H1 (cell line): Measurements from ENCODE around the gene RBFA. TPM values are rescaled to one million over a fixed set of nuclear protein-coding genes. Genes with fewer than 3 reads are reported as not detected.
"Not testable (repeated sequence)": the region's sequence is repeated elsewhere in the genome, so short reads cannot be mapped to it uniquely, and the experiment has no call there.

Source experiments
- CTCF ChIA-PET: fragments of 300-600 bp; sonication (Branson Sonifier 250); formaldehyde crosslinking; loops from one replicate; lab custom pipeline; 2021; ENCODE audit not compliant: partially characterized antibody; lab: Charles Lee
- POLR2A ChIA-PET: fragments of 300-600 bp; sonication (Branson Sonifier 250); formaldehyde crosslinking; loops from one replicate; lab custom pipeline; 2021; ENCODE audit warnings: inconsistent platforms; ENCODE audit not compliant: partially characterized antibody; lab: Charles Lee
- DNase-seq, 2 experiments: peaks; one replicate each; pipeline versions ENCODE4 v3.0.0 to v3.0.0-alpha.2; 2010 to 2022; ENCODE audit warnings: low spot score in 2 of 2, low read depth in 1 of 2, mixed read lengths in 1 of 2
- FAIRE-seq: peaks from 2 replicates; lab custom pipeline; 2011; peaks lifted over from hg19 to GRCh38; lab: Jason Lieb, UNC
- H2AFZ ChIP-seq: 2 replicates; pipeline ENCODE4 v1.8.1; 2012; ENCODE audit warnings: low read length, inconsistent platforms
- H2AK5ac ChIP-seq: 2 replicates; pipeline ENCODE4 v1.6.1; 2013; ENCODE audit warnings: low read depth, low read length
- H2BK120ac ChIP-seq: replicated peaks from 2 replicates; pipeline ENCODE3; 2013; ENCODE audit warnings: low read depth, low read length, inconsistent platforms
- H2BK12ac ChIP-seq: 2 replicates; pipeline ENCODE4 v1.6.1; 2013; ENCODE audit warnings: low read depth, low read length
- H2BK15ac ChIP-seq: 2 replicates; pipeline ENCODE4 v1.6.1; 2013; ENCODE audit warnings: low read length
- H2BK20ac ChIP-seq: 2 replicates; pipeline ENCODE4 v1.6.1; 2013; ENCODE audit warnings: low read length
- H2BK5ac ChIP-seq: 2 replicates; pipeline ENCODE4 v1.6.1; 2013; ENCODE audit warnings: low read depth, low read length
- H3K14ac ChIP-seq: 2 replicates; pipeline ENCODE4 v1.6.1; 2013; ENCODE audit warnings: inconsistent platforms; ENCODE audit not compliant: insufficient read length
- H3K18ac ChIP-seq: 2 replicates; pipeline ENCODE4 v1.6.1; 2013; ENCODE audit warnings: low read length; ENCODE audit errors: extremely low read depth
- H3K23ac ChIP-seq: 2 replicates; pipeline ENCODE4 v1.6.1; 2013; ENCODE audit warnings: inconsistent platforms; ENCODE audit not compliant: insufficient read length
- H3K23me2 ChIP-seq: 2 replicates; pipeline ENCODE4 v1.6.1; 2013; ENCODE audit warnings: low read depth, low read length
- H3K27ac ChIP-seq: 2 replicates; pipeline ENCODE4 v1.6.1; 2011; ENCODE audit warnings: low read depth, low read length, inconsistent platforms
- H3K27me3 ChIP-seq, 4 experiments: replicated peaks in 1 of 4; 1 replicate in 1 of 4; 2 replicates in 3 of 4; pipeline versions ENCODE4 v1.6.1 to v1.8.1; 2011 to 2013; ENCODE audit warnings: low read length in 3 of 4, mild to moderate bottlenecking in 3 of 4, inconsistent platforms in 2 of 4, mixed read lengths in 2 of 4, moderate library complexity in 1 of 4; ENCODE audit not compliant: control insufficient read depth in 3 of 4, insufficient read depth in 3 of 4; ENCODE audit errors: extremely low read depth in 1 of 4
- H3K36me3 ChIP-seq, 4 experiments: 2 replicates each; pipeline versions ENCODE4 v1.6.1 to v1.8.1; 2011 to 2013; ENCODE audit warnings: mild to moderate bottlenecking in 4 of 4, low read length in 3 of 4, moderate library complexity in 2 of 4, control low read depth in 1 of 4, inconsistent platforms in 1 of 4; ENCODE audit not compliant: insufficient read depth in 4 of 4, control insufficient read depth in 2 of 4
- H3K4ac ChIP-seq: replicated peaks from 2 replicates; pipeline ENCODE3; 2013; ENCODE audit warnings: low read length, low read depth, mixed read lengths, inconsistent platforms; ENCODE audit not compliant: insufficient read length
- H3K4me1 ChIP-seq, 4 experiments: replicated peaks in 1 of 4; 1 replicate in 1 of 4; 2 replicates in 3 of 4; pipeline versions ENCODE4 v1.6.1 to v1.8.1; 2011 to 2013; ENCODE audit warnings: low read length in 3 of 4, inconsistent platforms in 2 of 4, mixed read lengths in 1 of 4; ENCODE audit not compliant: insufficient read depth in 4 of 4, control insufficient read depth in 3 of 4
- H3K4me2 ChIP-seq, 2 experiments: 2 replicates each; pipeline versions ENCODE4 v1.6.1 to v1.8.1; 2011 to 2013; ENCODE audit warnings: low read depth in 2 of 2, low read length in 2 of 2, control low read depth in 1 of 2, inconsistent platforms in 1 of 2, mild to moderate bottlenecking in 1 of 2; ENCODE audit not compliant: insufficient read depth in 1 of 2
- H3K4me3 ChIP-seq, 4 experiments: fragments of 200-600, 300-600 bp in 1 of 4; sonication (generic), shearing (Covaris generic), sonication (Bioruptor Twin) in 1 of 4; 2 replicates each; pipeline versions ENCODE4 v1.5.1 to v1.8.1; 2011 to 2016; ENCODE audit warnings: low read length in 4 of 4, low read depth in 3 of 4, control low read depth in 2 of 4, inconsistent platforms in 2 of 4, mild to moderate bottlenecking in 2 of 4, mixed read lengths in 1 of 4, moderate library complexity in 1 of 4; ENCODE audit not compliant: insufficient read depth in 2 of 4; ENCODE audit errors: extremely low read depth in 1 of 4
- H3K56ac ChIP-seq: replicated peaks from 2 replicates; pipeline ENCODE3; 2013; ENCODE audit warnings: low read depth, mild to moderate bottlenecking, mixed read lengths, low read length, inconsistent platforms; ENCODE audit not compliant: insufficient read length
- H3K79me1 ChIP-seq: 2 replicates; pipeline ENCODE4 v1.6.1; 2013; ENCODE audit warnings: low read depth, low read length, control low read depth
- H3K79me2 ChIP-seq, 2 experiments: 2 replicates each; pipeline versions ENCODE4 v1.6.1 to v1.8.1; 2012 to 2013; ENCODE audit warnings: low read length in 2 of 2, mild to moderate bottlenecking in 2 of 2, inconsistent platforms in 1 of 2; ENCODE audit not compliant: insufficient read depth in 2 of 2, control insufficient read depth in 1 of 2
- H3K9ac ChIP-seq, 4 experiments: replicated peaks in 1 of 4; 1 replicate in 1 of 4; 2 replicates in 3 of 4; pipeline versions ENCODE4 v1.6.1 to v1.8.1; 2011 to 2013; ENCODE audit warnings: low read depth in 3 of 4, low read length in 3 of 4, control low read depth in 2 of 4, mild to moderate bottlenecking in 2 of 4, moderate library complexity in 2 of 4, inconsistent platforms in 1 of 4; ENCODE audit errors: extremely low read depth in 1 of 4
- H3K9me3 ChIP-seq, 2 experiments: 2 replicates each; pipeline versions ENCODE4 v1.6.1 to v1.8.1; 2012 to 2013; ENCODE audit warnings: mild to moderate bottlenecking in 2 of 2, moderate library complexity in 2 of 2, control low read depth in 1 of 2, inconsistent platforms in 1 of 2, low read depth in 1 of 2, low read length in 1 of 2, mixed read lengths in 1 of 2; ENCODE audit not compliant: insufficient read depth in 2 of 2
- H4K20me1 ChIP-seq, 2 experiments: replicated peaks in 1 of 2; 2 replicates each; pipeline versions ENCODE3 to v1.8.1; 2011 to 2013; ENCODE audit warnings: inconsistent platforms in 2 of 2, low read length in 2 of 2, mild to moderate bottlenecking in 1 of 2; ENCODE audit not compliant: insufficient read depth in 2 of 2, control insufficient read depth in 1 of 2
- H4K5ac ChIP-seq: 2 replicates; pipeline ENCODE4 v1.6.1; 2013; ENCODE audit warnings: low read length, low read depth, mixed read lengths, inconsistent platforms; ENCODE audit not compliant: insufficient read length
- H4K8ac ChIP-seq: 2 replicates; pipeline ENCODE4 v1.8.0; 2013; ENCODE audit warnings: mild to moderate bottlenecking, moderate library complexity, low read length, inconsistent platforms; ENCODE audit not compliant: insufficient read depth; ENCODE audit errors: extremely low read depth
- H4K91ac ChIP-seq: replicated peaks from 2 replicates; pipeline ENCODE3; 2013; ENCODE audit warnings: low read length, mixed read lengths, inconsistent platforms; ENCODE audit not compliant: insufficient read length
- WGBS, 2 experiments: shearing (Covaris generic) in 1 of 2; methylation state at CpG; one replicate each; pipeline versions ENCODE4 v1.1.6 to v1.1.7; 2013 to 2015; ENCODE audit warnings: low lambda C conversion rate in 2 of 2, mixed read lengths in 2 of 2, inconsistent platforms in 1 of 2, low coverage in 1 of 2, missing lambda C conversion rate in 1 of 2; ENCODE audit not compliant: insufficient replicate concordance in 2 of 2, insufficient coverage in 1 of 2, insufficient read length in 1 of 2; ENCODE audit errors: extremely low coverage in 1 of 2, missing lambda C conversion rate in 1 of 2; 5-methylcytosine and 5-hydroxymethylcytosine counted together
- polyA plus RNA-seq, 7 experiments: library from polyadenylated mRNA; depleted of rRNA in 3 of 7; stranded (reverse) in 5 of 7; unstranded in 2 of 7; fragments of >200 nt in 5 of 7; fragments of 200-250 nt in 2 of 7; gene quantifications; 1 replicate in 5 of 7; 2 replicates in 1 of 7; 4 replicates in 1 of 7; pipeline versions ENCODE4 v1.2.1 to v1.2.3, GENCODE V29; 2011 to 2013; ENCODE audit warnings: missing spikeins in 2 of 7, mixed read lengths in 2 of 7
- total RNA-seq: library from RNA; stranded (reverse); fragmentation: NEBNext Ultra II Directional; extraction: Animal tissue kit (Norgen Biotek cat#: 25700); gene quantifications from 2 replicates; pipeline ENCODE4 v1.2.1, GENCODE V29; 2021

The RBFA gene
- total and polyA plus RNA-seq, 2 of the 8 experiments (the other 6 are each of a cell fraction or from before 2014, with no cell fraction given), result 19.2 to 29.5 TPM

- H4K20me1 ChIP-seq, H3K4me3 ChIP-seq, H3K27me3 ChIP-seq, H2BK5ac ChIP-seq, H3K14ac ChIP-seq, H3K23ac ChIP-seq, H3K23me2 ChIP-seq, POLR2A ChIA-PET, H3K27ac ChIP-seq, H3K4ac ChIP-seq, FAIRE-seq, H2AFZ ChIP-seq, H3K9ac ChIP-seq, H2BK20ac ChIP-seq, H4K8ac ChIP-seq, DNase-seq, H4K91ac ChIP-seq, H3K79me2 ChIP-seq, H3K18ac ChIP-seq, H3K4me2 ChIP-seq, H2BK15ac ChIP-seq, H2BK120ac ChIP-seq, CTCF ChIA-PET, H3K56ac ChIP-seq, H3K79me1 ChIP-seq, H4K5ac ChIP-seq, H2AK5ac ChIP-seq, H3K36me3 ChIP-seq, H2BK12ac ChIP-seq, H3K4me1 ChIP-seq: not testable (repeated sequence)
- peaks cover 13 to 18% of the 10 kb centered on the region in 2 experiments for H3K9me3 ChIP-seq
- WGBS, 2 experiments, result 94% methylated on average over 14 of the region's 14 CpGs; no CpG with 5 or more reads in 1 of the 2 experiments
Observed at GRCh38 chr18:80011496-80012137, 22.6 kb upstream of the RBFA start.
